GM12873 (cell line): Measurements from ENCODE around the gene SLC4A11.

Experiments
- TF ChIP-seq, protein P1 (sequence below): IDR thresholded peaks from 2 replicates; pipeline ENCODE4 v1.5.1; 2012; ENCODE audit warnings: low read depth, mild to moderate bottlenecking, moderate library complexity, low read length, control low read depth; ENCODE audit not compliant: insufficient read depth; ENCODE audit errors: missing control alignments

Gene SLC4A11

DNA sequence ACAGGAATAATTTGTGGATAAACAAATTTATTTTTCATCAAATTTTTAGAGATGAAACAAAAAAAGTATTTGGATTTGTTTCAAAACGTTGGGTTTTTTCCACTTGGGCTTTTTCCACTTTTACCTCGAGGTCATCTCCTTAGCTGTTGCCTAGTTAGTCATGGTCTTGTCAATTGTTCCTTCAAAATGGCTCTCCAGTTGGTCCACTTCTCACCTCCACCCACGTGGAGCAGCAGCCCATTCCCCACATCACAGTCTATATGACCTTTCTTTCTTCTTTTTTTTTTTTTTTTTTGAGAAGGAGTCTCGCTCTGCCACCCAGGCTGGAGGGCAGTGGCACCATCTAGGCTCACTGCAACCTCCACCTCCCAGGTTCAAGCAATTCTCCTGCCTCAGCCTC is 6.7 kb upstream of the SLC4A11 start:
- TF ChIP-seq, protein P1, sequence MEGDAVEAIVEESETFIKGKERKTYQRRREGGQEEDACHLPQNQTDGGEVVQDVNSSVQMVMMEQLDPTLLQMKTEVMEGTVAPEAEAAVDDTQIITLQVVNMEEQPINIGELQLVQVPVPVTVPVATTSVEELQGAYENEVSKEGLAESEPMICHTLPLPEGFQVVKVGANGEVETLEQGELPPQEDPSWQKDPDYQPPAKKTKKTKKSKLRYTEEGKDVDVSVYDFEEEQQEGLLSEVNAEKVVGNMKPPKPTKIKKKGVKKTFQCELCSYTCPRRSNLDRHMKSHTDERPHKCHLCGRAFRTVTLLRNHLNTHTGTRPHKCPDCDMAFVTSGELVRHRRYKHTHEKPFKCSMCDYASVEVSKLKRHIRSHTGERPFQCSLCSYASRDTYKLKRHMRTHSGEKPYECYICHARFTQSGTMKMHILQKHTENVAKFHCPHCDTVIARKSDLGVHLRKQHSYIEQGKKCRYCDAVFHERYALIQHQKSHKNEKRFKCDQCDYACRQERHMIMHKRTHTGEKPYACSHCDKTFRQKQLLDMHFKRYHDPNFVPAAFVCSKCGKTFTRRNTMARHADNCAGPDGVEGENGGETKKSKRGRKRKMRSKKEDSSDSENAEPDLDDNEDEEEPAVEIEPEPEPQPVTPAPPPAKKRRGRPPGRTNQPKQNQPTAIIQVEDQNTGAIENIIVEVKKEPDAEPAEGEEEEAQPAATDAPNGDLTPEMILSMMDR: no peak

DNA sequence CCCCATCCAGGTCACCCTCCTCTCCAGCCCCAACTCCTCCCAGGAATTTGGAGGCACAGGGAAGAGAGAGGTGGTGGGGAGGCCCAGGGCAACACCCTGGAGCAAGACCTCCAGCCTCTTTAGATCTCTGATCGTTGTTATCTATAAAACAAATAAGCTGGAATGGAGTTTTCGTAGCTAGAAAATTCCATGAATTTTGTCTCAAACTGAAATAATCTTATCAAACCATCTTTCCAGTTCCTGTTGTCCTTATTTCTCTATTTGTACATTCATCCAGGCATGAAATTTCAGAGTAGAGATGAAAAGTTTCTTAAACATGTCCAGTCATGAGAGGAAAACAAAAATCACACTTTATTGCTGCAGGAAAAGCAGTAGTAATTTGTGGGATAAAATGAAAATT is 6.2 kb upstream of the SLC4A11 start:
- TF ChIP-seq, protein P1: no peak

DNA sequence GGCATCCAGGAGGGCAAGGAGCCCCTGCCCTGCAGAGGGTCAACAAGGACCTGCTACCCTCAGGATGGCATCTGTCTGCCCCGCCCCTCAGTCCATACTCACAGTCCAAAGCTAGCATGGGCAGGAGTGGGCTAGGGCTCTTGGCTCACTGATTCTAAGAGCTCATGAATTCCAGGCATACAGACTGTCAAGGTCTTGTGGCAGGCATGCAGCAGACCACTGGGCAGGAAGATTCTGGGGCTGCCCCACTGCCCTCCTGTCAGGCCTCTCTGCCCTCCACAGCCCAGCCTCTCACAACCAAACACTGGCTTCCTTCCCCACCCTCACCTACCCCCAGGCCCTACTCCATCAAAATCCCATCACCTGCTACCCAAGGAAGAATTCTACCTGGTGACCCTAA is 5.6 kb upstream of the SLC4A11 start:
- TF ChIP-seq, protein P1: no peak

DNA sequence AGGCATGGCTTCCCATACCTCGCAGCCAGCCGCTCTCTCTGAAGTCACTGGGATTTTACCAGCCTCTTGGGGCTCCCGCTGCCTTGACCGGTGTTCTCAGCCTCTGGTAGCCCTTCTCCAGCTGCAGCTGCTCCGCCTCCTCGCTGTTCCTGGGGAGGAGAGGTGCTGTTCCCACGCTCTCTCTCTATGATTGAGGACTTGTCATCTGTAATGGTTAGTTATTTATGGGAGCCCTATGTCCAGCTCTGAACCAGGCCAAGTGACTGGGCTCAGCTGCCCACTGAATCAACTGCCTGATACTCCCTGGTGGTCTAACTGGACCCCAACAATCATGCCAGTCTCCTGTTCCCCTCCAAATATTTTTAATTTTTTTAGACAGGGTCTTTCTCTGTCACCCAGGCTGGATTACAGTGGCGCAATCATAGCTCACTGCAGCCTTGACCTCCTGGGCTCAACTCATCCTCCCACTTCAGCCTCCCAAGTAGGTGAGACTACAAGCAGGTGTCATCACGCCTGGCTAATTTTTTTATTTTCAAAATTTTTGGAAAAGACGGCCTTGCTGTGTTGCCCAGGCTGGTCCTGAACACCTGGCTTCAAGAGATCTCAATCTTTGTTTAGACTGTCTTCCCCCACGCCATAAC is 4.8 kb upstream of the SLC4A11 start:
- TF ChIP-seq, protein P1: no peak

DNA sequence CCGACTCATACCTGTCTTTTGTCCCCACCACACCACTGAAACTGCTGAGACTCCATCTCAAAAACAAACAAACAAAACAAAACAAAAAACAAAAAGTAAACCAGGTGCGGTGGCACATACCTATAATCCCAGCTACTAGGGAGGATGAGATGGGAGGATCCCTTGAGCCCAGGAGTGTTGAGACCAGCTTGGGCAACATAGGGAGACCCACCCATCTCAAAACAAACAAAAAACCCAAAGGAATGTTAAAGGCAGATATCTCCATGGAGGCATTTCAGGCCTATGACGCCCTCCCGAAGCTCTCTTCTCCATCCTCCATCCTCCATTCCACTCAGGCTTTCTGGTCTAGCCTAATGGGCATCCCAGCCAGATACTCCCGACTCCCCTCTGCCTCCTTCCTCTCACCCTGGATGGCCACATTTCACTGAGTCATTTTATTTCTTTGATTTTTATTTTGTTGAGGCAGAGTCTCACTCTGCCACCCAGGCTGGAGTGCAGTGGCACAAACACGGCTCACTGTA is 3.2 kb upstream of the SLC4A11 start:
- TF ChIP-seq, protein P1: no peak

DNA sequence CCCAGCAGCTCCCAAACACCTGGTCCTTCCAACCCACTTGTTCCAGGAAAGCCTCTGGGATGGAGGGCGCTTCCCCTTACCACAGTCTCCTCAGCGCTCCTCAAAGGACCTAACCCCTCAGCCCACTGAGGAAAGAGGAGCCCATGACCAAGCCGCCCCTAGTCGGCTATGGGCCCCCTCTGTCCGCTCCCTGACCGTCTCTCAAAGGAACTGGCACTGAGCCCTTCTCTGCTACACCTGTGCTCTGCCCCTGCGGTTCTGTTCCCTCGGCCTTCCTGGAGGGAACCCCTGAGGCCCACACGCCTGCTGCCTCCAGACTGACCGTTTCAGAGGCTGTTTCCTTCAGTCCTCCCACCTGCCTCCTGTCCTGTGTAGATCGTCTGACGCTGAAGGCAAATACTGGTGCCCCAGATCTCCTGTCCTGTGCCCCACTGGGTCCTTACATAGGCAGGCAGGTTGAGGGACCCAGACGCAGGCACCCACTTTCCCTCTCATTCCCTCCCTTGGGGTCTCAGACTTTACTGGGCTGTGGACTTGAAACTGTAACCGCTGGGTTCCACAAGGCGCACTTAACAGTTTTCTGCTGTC is 1.9 kb upstream of the SLC4A11 start:
- TF ChIP-seq, protein P1: no peak

DNA sequence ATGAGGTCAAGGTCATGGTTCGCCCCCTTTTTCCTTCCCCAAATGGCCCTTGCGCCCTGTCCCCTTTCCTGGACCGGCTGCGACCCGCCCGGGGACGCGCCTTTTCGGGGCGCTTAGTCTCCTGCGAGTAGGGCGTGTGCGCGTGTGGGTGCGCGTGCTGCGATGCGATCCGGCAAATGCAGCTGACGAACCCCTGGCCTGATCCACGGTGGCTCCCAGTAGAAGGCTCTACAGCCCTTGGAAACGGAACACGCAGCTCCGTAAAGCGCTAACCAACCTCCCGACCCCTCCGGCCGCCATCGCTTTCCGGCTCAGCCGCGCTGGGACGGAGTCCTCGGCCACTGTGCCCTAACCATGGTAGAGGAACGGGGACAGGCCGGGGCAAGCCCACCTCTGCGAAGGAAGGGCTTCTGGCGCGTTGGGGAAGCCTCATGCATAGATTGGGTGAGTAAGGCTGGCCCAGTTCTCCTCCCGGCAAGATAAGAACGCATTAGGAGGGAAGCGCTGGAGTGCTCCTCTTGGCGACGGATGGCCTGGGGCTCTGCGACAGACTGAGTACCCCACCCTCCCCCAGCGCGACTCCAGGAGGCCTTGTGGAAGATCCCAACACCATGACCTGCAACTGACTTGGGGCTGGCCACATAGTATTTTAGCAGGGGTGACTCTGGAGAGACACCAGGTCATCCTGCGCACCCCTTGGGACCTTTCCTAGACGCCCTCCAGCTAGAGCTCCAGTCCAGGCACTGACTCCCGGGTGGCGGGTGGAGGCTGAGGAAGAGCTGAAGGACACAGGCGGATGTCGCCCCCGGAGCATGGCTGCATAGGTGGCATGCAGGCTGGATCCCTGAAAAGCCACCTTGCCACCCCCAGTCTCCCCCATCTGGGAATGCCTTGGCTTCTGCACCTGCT is 1.1 kb upstream of the SLC4A11 start:
- TF ChIP-seq, protein P1: no peak
